Measurements from ENCODE around the gene ADGRF5. TPM values are rescaled to one million over a fixed set of nuclear protein-coding genes. Genes with fewer than 3 reads are reported as not detected.

Gene ADGRF5
- total and polyA plus RNA-seq, 8 donors: 2.2 to 7.6 (median 4.0) TPM

DNA sequence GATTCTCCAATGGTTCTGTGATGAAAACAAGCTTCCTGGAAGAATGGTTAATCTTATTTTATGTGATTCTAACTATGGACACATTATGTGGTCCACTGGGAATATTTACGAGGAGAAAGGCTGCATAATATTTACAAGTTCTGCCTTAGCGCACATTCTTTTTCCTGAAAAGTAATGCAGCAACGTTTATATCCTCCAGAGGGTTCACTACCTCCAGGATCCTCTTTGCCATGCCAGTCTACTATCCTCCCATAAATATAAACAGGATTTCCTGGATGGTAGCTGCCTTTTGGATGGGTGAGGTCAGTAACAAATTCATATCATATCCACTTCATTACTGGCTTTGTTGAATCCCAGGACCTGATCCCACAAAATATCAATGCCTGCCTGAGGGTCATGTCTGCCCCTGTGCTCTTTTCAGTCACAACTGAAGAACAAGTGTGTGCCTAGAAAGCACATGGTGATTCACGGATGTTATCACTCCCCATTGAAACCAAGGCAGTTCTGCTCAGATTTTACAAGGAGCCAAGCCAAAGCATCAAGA lies 30.4 kb downstream of the ADGRF5 start:
- Histone ChIP-seq H3K4me1 (no peaks in the 10 kb centered on the region), H3K27me3 (peaks cover 0 to 4% (median 0%) of the 10 kb centered on the region in 4 donors), H3K4me3 (no peak overlapping the region), H3K27ac (no peak overlapping the region), H3K9me3 (no peaks in the 10 kb centered on the region), H3K36me3 (no peaks in the 10 kb centered on the region)
- no peak for DNase-seq
- ATAC-seq: no peak
- intact Hi-C loops (cut with DNase I): no loop called here
- 36 to 65% methylated on average over 4 of the region's 4 CpGs for WGBS, 2 donors
- FAIRE-seq: no peak
- TF ChIP-seq, protein P1, sequence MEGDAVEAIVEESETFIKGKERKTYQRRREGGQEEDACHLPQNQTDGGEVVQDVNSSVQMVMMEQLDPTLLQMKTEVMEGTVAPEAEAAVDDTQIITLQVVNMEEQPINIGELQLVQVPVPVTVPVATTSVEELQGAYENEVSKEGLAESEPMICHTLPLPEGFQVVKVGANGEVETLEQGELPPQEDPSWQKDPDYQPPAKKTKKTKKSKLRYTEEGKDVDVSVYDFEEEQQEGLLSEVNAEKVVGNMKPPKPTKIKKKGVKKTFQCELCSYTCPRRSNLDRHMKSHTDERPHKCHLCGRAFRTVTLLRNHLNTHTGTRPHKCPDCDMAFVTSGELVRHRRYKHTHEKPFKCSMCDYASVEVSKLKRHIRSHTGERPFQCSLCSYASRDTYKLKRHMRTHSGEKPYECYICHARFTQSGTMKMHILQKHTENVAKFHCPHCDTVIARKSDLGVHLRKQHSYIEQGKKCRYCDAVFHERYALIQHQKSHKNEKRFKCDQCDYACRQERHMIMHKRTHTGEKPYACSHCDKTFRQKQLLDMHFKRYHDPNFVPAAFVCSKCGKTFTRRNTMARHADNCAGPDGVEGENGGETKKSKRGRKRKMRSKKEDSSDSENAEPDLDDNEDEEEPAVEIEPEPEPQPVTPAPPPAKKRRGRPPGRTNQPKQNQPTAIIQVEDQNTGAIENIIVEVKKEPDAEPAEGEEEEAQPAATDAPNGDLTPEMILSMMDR (IDR thresholded peaks at IDR 0.05): no peak

DNA sequence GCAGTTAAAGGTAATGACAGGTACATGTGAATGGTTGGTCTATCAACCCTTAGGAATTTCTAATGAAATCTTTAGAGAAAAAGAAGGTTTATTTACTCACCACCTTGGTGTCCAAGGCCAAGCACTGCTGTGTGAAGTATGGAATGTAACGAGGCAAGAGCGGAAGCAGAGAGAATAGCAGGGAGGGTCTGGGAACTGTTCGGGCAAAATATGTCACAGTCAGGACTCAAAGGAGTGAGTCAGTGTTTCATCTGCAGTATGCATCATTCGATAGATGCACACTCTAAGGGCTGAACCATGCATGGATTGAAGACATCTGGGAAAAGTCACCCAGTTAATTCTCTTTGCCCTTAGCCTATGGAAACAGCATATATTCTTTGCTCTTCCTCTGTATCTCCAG lies 33.2 kb downstream of the ADGRF5 start:
- TF ChIP-seq, protein P1 (IDR thresholded peaks at IDR 0.05): no peak
- intact Hi-C loops (cut with DNase I): no loop called here
- Histone ChIP-seq H3K27me3 (peaks cover 0 to 4% (median 0%) of the 10 kb centered on the region in 4 donors), H3K4me3 (no peak overlapping the region), H3K9me3 (no peaks in the 10 kb centered on the region), H3K4me1 (no peaks in the 10 kb centered on the region), H3K27ac (no peak overlapping the region), H3K36me3 (no peaks in the 10 kb centered on the region)
- no peak for ATAC-seq
- no peak for DNase-seq
- no peak for FAIRE-seq
- WGBS, 2 donors: 84 to 88% methylated on average over 4 of the region's 4 CpGs

DNA sequence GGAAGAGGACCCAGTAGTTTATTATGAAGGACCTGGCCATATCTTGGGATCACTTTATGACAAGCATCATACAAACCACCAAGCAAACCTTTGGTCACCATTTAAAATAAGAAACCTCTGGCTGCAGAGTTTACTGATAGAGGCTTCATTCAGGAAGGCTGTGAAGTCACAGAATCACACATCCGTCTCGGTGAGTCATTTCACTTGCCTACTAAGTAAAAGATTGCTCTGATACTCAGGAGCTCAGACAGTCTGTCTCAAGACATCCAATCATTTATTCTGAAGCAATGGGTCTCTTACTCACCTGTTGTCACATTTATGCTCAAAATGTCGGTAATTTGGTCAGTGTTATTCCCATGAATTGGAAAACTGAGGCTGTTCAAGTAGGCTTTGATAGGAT lies 33.7 kb downstream of the ADGRF5 start:
- TF ChIP-seq, protein P1 (IDR thresholded peaks at IDR 0.05): no peak
- Histone ChIP-seq H3K4me1 (no peaks in the 10 kb centered on the region), H3K27me3 (peaks cover 0 to 4% (median 0%) of the 10 kb centered on the region in 4 donors), H3K27ac (no peak overlapping the region), H3K9me3 (no peaks in the 10 kb centered on the region), H3K4me3 (no peak overlapping the region), H3K36me3 (no peaks in the 10 kb centered on the region)
- intact Hi-C loops (cut with DNase I): no loop called here
- FAIRE-seq (no peak), ATAC-seq (no peak), DNase-seq (no peak)
- WGBS, 2 donors: 62 to 79% methylated on average over 3 of the region's 3 CpGs

DNA sequence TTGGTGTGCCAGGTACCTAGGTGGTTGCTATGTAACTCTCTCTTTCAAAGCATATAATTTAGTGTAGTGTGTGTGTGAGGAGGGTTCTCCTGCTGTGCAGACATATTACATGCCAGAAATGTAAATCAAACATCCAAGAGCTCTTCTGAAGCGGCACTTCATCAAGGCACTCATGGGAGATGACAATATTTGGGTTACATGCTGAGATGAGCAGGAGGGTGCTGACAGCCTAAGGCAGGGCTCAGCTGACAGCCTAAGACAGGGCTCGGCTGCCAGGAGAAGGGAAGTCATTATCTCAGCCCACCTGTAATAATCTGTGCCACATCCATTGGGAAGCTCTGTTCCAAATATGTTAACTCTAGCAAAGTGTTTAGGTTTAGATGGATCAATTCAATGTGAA lies 39.1 kb downstream of the ADGRF5 start:
- Histone ChIP-seq H3K27ac (no peak overlapping the region), H3K36me3 (no peaks in the 10 kb centered on the region), H3K27me3 (no peaks in the 10 kb centered on the region), H3K9me3 (no peaks in the 10 kb centered on the region), H3K4me3 (no peak overlapping the region), H3K4me1 (peaks cover 0 to 4% (median 0%) of the 10 kb centered on the region in 3 donors)
- intact Hi-C loops (cut with DNase I): no loop called here
- TF ChIP-seq, protein P1 (IDR thresholded peaks at IDR 0.05): no peak
- WGBS, 2 donors: 83 to 85% methylated on average over 2 of the region's 2 CpGs
- DNase-seq (no peak), ATAC-seq (no peak), FAIRE-seq (no peak)

DNA sequence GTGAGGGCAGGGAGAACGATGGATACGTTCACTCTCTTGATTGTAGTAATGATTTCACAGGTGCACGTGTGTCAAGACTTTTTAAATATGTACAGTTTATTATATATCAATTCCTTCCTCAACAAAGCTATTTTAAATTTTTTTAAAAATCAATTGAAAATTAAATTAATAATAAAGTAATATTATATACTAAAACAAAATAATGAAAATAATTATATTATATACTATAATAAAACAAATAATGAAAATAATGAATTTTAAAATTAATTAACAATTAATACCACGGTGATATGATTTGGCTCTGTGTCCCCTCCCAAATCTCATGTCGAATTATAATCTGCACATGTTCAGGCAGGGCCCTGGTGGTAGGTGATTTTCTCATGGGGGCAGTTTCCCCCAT lies 42.7 kb downstream of the ADGRF5 start:
- DNase-seq (no peak), FAIRE-seq (no peak), ATAC-seq (no peak)
- TF ChIP-seq, protein P1 (IDR thresholded peaks at IDR 0.05): no peak
- Histone ChIP-seq H3K27ac (no peak overlapping the region), H3K9me3 (no peaks in the 10 kb centered on the region), H3K4me1 (peaks cover 0 to 4% (median 0%) of the 10 kb centered on the region in 3 donors), H3K36me3 (no peaks in the 10 kb centered on the region), H3K4me3 (no peak overlapping the region), H3K27me3 (no peaks in the 10 kb centered on the region)
- WGBS, 2 donors: 88 to 89% methylated on average over 5 of the region's 5 CpGs
- intact Hi-C loops (cut with DNase I): no loop called here
